ENCODE data around the gene ST3GAL4. TPM values are rescaled to one million over a fixed set of nuclear protein-coding genes. Genes with fewer than 3 reads are reported as not detected.

ST3GAL4 gene
- total and polyA plus RNA-seq, 2 of the 8 experiments (the other 6 are each of a cell fraction or from before 2014, with no cell fraction given): 15.6 to 20.0 TPM

DNA sequence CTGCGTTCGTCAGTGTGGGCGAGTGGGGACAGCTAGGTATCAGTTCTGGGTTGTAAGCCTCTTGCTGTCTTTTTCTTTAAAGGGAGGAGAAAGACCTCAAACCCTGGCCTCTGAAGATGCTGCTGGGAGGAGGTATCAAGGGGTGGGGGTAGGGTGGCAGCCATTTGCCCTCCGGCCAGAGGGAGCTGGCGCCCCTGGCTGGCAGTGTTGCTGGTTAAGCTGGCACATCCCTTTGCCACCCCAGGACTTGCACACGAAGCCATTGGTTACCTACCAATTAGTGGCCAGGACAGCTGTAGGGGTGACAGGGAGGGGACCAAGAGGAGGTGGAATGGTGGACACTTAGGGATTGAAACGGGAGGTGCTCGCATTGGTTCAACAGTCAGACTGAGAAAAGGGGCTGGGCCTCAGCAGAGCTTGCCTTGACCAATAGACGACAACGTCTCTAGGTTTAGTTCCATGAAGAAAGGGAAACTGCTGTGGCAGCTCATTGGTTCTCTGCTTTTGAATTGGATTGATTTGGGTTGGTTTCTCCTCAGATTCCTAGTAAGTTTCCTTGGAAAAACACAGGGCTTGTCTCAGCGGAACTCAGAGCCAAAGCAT lies 77.9 kb downstream of the ST3GAL4 start (continued):
- TF ChIP-seq, protein P1, sequence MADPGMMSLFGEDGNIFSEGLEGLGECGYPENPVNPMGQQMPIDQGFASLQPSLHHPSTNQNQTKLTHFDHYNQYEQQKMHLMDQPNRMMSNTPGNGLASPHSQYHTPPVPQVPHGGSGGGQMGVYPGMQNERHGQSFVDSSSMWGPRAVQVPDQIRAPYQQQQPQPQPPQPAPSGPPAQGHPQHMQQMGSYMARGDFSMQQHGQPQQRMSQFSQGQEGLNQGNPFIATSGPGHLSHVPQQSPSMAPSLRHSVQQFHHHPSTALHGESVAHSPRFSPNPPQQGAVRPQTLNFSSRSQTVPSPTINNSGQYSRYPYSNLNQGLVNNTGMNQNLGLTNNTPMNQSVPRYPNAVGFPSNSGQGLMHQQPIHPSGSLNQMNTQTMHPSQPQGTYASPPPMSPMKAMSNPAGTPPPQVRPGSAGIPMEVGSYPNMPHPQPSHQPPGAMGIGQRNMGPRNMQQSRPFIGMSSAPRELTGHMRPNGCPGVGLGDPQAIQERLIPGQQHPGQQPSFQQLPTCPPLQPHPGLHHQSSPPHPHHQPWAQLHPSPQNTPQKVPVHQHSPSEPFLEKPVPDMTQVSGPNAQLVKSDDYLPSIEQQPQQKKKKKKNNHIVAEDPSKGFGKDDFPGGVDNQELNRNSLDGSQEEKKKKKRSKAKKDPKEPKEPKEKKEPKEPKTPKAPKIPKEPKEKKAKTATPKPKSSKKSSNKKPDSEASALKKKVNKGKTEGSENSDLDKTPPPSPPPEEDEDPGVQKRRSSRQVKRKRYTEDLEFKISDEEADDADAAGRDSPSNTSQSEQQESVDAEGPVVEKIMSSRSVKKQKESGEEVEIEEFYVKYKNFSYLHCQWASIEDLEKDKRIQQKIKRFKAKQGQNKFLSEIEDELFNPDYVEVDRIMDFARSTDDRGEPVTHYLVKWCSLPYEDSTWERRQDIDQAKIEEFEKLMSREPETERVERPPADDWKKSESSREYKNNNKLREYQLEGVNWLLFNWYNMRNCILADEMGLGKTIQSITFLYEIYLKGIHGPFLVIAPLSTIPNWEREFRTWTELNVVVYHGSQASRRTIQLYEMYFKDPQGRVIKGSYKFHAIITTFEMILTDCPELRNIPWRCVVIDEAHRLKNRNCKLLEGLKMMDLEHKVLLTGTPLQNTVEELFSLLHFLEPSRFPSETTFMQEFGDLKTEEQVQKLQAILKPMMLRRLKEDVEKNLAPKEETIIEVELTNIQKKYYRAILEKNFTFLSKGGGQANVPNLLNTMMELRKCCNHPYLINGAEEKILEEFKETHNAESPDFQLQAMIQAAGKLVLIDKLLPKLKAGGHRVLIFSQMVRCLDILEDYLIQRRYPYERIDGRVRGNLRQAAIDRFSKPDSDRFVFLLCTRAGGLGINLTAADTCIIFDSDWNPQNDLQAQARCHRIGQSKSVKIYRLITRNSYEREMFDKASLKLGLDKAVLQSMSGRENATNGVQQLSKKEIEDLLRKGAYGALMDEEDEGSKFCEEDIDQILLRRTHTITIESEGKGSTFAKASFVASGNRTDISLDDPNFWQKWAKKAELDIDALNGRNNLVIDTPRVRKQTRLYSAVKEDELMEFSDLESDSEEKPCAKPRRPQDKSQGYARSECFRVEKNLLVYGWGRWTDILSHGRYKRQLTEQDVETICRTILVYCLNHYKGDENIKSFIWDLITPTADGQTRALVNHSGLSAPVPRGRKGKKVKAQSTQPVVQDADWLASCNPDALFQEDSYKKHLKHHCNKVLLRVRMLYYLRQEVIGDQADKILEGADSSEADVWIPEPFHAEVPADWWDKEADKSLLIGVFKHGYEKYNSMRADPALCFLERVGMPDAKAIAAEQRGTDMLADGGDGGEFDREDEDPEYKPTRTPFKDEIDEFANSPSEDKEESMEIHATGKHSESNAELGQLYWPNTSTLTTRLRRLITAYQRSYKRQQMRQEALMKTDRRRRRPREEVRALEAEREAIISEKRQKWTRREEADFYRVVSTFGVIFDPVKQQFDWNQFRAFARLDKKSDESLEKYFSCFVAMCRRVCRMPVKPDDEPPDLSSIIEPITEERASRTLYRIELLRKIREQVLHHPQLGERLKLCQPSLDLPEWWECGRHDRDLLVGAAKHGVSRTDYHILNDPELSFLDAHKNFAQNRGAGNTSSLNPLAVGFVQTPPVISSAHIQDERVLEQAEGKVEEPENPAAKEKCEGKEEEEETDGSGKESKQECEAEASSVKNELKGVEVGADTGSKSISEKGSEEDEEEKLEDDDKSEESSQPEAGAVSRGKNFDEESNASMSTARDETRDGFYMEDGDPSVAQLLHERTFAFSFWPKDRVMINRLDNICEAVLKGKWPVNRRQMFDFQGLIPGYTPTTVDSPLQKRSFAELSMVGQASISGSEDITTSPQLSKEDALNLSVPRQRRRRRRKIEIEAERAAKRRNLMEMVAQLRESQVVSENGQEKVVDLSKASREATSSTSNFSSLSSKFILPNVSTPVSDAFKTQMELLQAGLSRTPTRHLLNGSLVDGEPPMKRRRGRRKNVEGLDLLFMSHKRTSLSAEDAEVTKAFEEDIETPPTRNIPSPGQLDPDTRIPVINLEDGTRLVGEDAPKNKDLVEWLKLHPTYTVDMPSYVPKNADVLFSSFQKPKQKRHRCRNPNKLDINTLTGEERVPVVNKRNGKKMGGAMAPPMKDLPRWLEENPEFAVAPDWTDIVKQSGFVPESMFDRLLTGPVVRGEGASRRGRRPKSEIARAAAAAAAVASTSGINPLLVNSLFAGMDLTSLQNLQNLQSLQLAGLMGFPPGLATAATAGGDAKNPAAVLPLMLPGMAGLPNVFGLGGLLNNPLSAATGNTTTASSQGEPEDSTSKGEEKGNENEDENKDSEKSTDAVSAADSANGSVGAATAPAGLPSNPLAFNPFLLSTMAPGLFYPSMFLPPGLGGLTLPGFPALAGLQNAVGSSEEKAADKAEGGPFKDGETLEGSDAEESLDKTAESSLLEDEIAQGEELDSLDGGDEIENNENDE (IDR thresholded peaks at IDR 0.05; ENCODE audit: insufficient replicate concordance, low read length): no peak
- TF ChIP-seq CHD2 (IDR thresholded peaks at IDR 0.05; ENCODE audit: low read length) (no peak), TAF1 (IDR thresholded peaks at IDR 0.05; ENCODE audit: low read depth, low read length) (no peak), RBBP5 (IDR thresholded peaks at IDR 0.05; ENCODE audit: borderline replicate concordance, low read depth, low read length) (no peak), SUZ12 (IDR thresholded peaks at IDR 0.05; ENCODE audit: low read length) (no peak), SP1 (IDR thresholded peaks at IDR 0.05; ENCODE audit: low read depth, low read length) (no peak), BCL11A (IDR thresholded peaks at IDR 0.05; ENCODE audit: low read depth in 2 of 2, low read length in 2 of 2) (no peak), NRF1 (IDR thresholded peaks at IDR 0.05; ENCODE audit: low read depth, low read length) (no peak), SIRT6 (IDR thresholded peaks at IDR 0.05; ENCODE audit: low read length) (no peak), PHF8 (conservative IDR thresholded peaks at IDR 0.05; ENCODE audit: low read depth, low read length) (no peak)
- TF ChIP-seq, protein P2, sequence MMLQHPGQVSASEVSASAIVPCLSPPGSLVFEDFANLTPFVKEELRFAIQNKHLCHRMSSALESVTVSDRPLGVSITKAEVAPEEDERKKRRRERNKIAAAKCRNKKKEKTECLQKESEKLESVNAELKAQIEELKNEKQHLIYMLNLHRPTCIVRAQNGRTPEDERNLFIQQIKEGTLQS (IDR thresholded peaks at IDR 0.05; ENCODE audit: insufficient read depth, low read depth, low read length): no peak
